HepG2 (cell line): Measurements from ENCODE around the gene CHN2. TPM values are rescaled to one million over a fixed set of nuclear protein-coding genes. Genes with fewer than 3 reads are reported as not detected.
A peak's percentile ranks its signal among the peaks of the same experiment; 100 is the strongest.

Experiments
- BCL6 ChIP-seq: IDR thresholded peaks from 2 replicates; pipeline ENCODE4 v1.6.1; 2016; ENCODE audit warnings: missing genetic modification reagents, missing compliant biosample characterization
- ETV5 ChIP-seq: IDR thresholded peaks from 2 replicates; pipeline ENCODE4 v1.6.1; 2018; ENCODE audit warnings: missing biosample characterization, missing genetic modification reagents, inconsistent platforms, borderline replicate concordance
- NCOA2 ChIP-seq: sonication (generic); formaldehyde crosslinking; IDR thresholded peaks from 2 replicates; pipeline ENCODE4 v1.8.0; 2022; ENCODE audit warnings: inconsistent platforms
- POGZ ChIP-seq: sonication (generic); formaldehyde crosslinking; IDR thresholded peaks from 2 replicates; pipeline ENCODE4 v1.4.0; 2020; ENCODE audit warnings: mild to moderate bottlenecking, missing genetic modification reagents
- SAP130 ChIP-seq: IDR thresholded peaks from 2 replicates; pipeline ENCODE4 v1.6.1; 2016; ENCODE audit warnings: low read depth
- SOX6 ChIP-seq, 2 experiments: fragments of 450-650 bp in 1 of 2; sonication (generic) in 1 of 2; formaldehyde crosslinking in 1 of 2; IDR thresholded peaks; 2 replicates each; pipeline versions ENCODE4 v1.4.0 to v1.6.1; 2017 to 2020; ENCODE audit warnings: antibody characterized with exemption in 1 of 2, mild to moderate bottlenecking in 1 of 2, missing genetic modification reagents in 1 of 2
- THAP11 ChIP-seq: IDR thresholded peaks from 2 replicates; pipeline ENCODE4 v1.6.1; 2016; ENCODE audit warnings: missing biosample characterization, missing genetic modification reagents
- polyA plus RNA-seq, 8 experiments: library from polyadenylated mRNA; depleted of rRNA in 3 of 8; stranded (reverse) in 7 of 8; unstranded in 1 of 8; fragments of >200 nt; fragmentation: Illumina TruSeq in 4 of 8; extraction: Trizol in 4 of 8; gene quantifications; 2 replicates each; pipeline versions ENCODE4 v1.2.1 to v1.2.3, GENCODE V29; 2011 to 2016; ENCODE audit warnings: low read depth in 4 of 8, missing spikeins in 1 of 8, mixed read lengths in 1 of 8; ENCODE audit not compliant: insufficient read depth in 1 of 8
- total RNA-seq, 5 experiments: library from RNA; depleted of rRNA; stranded (reverse); fragments of >200 nt; fragmentation: Illumina TruSeq; extraction: Trizol; gene quantifications; 2 replicates each; pipeline ENCODE4 v1.2.3, GENCODE V29; 2016; ENCODE audit warnings: low read depth in 1 of 5
- TF ChIP-seq, protein P1 (sequence below): sonication (generic); formaldehyde crosslinking; IDR thresholded peaks from 2 replicates; pipeline ENCODE4 v1.4.0; 2020; ENCODE audit warnings: missing genetic modification reagents
- TF ChIP-seq, protein P2 (sequence below): sonication (generic); formaldehyde crosslinking; IDR thresholded peaks from 2 replicates; pipeline ENCODE4 v1.8.0; 2022; ENCODE audit warnings: mild to moderate bottlenecking, missing genetic modification reagents
- TF ChIP-seq, protein P3 (sequence below): sonication (generic); formaldehyde crosslinking; conservative IDR thresholded peaks from 2 replicates; pipeline ENCODE4 v1.4.0; 2020; ENCODE audit warnings: mild to moderate bottlenecking, missing genetic modification reagents, moderate library complexity

CHN2 gene
- total and polyA plus RNA-seq, 2 of the 13 experiments (the other 11 are each of a cell fraction or from before 2014, with no cell fraction given), result 23.5 to 30.5 TPM

DNA sequence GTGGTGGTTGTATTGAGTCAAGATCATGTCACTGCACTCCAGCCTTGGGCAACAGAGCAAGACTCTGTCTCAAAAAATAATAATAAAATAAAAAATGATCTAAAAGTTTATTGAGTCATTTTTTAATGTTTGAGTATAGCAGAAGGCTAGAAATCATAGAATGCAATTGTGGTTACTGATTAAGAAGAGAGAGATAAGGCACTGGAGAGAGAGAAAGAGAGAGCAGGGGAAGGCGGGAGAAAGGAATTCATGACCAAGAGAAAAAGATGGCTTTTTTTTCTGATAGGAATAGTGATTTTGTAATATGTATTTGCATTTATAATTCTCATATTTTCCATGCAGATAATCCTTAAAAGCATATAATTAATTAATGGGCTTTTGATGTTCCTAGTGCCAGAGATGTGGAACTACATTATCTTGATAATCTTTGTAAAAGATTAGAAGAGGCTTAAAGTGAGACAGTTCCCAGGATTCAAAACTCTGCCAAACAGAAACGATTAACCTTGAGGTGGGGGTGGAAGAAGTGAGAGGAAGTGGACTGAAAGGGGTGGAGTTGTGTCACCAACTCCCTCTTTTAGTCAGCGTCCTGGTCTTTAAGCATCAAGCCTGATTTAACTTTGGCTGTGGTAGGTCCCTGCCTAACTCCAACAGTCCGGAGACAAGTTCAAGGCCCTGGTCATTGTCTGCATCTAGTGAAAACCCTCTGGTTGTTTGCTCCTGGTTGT lies 76.2 kb downstream of the CHN2 start (continued):
- TF ChIP-seq, protein P1, sequence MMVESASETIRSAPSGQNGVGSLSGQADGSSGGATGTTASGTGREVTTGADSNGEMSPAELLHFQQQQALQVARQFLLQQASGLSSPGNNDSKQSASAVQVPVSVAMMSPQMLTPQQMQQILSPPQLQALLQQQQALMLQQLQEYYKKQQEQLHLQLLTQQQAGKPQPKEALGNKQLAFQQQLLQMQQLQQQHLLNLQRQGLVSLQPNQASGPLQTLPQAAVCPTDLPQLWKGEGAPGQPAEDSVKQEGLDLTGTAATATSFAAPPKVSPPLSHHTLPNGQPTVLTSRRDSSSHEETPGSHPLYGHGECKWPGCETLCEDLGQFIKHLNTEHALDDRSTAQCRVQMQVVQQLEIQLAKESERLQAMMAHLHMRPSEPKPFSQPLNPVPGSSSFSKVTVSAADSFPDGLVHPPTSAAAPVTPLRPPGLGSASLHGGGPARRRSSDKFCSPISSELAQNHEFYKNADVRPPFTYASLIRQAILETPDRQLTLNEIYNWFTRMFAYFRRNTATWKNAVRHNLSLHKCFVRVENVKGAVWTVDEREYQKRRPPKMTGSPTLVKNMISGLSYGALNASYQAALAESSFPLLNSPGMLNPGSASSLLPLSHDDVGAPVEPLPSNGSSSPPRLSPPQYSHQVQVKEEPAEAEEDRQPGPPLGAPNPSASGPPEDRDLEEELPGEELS, result peak; percentile 76
- TF ChIP-seq, protein P2, sequence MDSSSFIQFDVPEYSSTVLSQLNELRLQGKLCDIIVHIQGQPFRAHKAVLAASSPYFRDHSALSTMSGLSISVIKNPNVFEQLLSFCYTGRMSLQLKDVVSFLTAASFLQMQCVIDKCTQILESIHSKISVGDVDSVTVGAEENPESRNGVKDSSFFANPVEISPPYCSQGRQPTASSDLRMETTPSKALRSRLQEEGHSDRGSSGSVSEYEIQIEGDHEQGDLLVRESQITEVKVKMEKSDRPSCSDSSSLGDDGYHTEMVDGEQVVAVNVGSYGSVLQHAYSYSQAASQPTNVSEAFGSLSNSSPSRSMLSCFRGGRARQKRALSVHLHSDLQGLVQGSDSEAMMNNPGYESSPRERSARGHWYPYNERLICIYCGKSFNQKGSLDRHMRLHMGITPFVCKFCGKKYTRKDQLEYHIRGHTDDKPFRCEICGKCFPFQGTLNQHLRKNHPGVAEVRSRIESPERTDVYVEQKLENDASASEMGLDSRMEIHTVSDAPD (CRISPR knock-in tag), result 0 out of 2 replicates have a peak, but pooled peaks have one; percentile 33
- TF ChIP-seq SOX6 (IDR thresholded peaks at IDR 0.05) (no peak), SOX6 (CRISPR knock-in tag; IDR thresholded peaks at IDR 0.05) (peak; percentile 86), ETV5 (CRISPR knock-in tag) (peak; percentile 25; the same call in 1 of the 2 replicates), SAP130 (CRISPR knock-in tag) (peak; percentile 42), BCL6 (CRISPR knock-in tag) (peak; percentile 57; the same call in 1 of the 2 replicates), POGZ (CRISPR knock-in tag) (peak; percentile 43; the same call in 1 of the 2 replicates), THAP11 (CRISPR knock-in tag) (peak; percentile 37; the same call in 1 of the 2 replicates), NCOA2 (CRISPR knock-in tag) (0 out of 2 replicates have a peak, but pooled peaks have one; percentile 37)
- TF ChIP-seq, protein P3, sequence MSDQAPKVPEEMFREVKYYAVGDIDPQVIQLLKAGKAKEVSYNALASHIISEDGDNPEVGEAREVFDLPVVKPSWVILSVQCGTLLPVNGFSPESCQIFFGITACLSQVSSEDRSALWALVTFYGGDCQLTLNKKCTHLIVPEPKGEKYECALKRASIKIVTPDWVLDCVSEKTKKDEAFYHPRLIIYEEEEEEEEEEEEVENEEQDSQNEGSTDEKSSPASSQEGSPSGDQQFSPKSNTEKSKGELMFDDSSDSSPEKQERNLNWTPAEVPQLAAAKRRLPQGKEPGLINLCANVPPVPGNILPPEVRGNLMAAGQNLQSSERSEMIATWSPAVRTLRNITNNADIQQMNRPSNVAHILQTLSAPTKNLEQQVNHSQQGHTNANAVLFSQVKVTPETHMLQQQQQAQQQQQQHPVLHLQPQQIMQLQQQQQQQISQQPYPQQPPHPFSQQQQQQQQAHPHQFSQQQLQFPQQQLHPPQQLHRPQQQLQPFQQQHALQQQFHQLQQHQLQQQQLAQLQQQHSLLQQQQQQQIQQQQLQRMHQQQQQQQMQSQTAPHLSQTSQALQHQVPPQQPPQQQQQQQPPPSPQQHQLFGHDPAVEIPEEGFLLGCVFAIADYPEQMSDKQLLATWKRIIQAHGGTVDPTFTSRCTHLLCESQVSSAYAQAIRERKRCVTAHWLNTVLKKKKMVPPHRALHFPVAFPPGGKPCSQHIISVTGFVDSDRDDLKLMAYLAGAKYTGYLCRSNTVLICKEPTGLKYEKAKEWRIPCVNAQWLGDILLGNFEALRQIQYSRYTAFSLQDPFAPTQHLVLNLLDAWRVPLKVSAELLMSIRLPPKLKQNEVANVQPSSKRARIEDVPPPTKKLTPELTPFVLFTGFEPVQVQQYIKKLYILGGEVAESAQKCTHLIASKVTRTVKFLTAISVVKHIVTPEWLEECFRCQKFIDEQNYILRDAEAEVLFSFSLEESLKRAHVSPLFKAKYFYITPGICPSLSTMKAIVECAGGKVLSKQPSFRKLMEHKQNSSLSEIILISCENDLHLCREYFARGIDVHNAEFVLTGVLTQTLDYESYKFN, result peak; percentile 49
